Skeletal muscle satellite cell (primary cell): ENCODE results near the gene BBS12.

Experiments
- H3K27me3 ChIP-seq: 2 replicates; pipeline ENCODE4 v1.7.0; 2013; ENCODE audit warnings: low read length; ENCODE audit not compliant: control insufficient read depth, insufficient read depth
- H3K36me3 ChIP-seq: 2 replicates; pipeline ENCODE4 v1.7.0; 2013; ENCODE audit warnings: mild to moderate bottlenecking, control low read depth, low read length; ENCODE audit not compliant: insufficient read depth
- H3K4me1 ChIP-seq: 2 replicates; pipeline ENCODE4 v1.7.0; 2013; ENCODE audit warnings: low read length; ENCODE audit not compliant: control insufficient read depth, insufficient read depth
- H3K4me2 ChIP-seq: 2 replicates; pipeline ENCODE4 v1.7.0; 2013; ENCODE audit warnings: mild to moderate bottlenecking, low read length
- H3K4me3 ChIP-seq: 2 replicates; pipeline ENCODE4 v1.7.0; 2013; ENCODE audit warnings: low read length
- H3K9ac ChIP-seq: 2 replicates; pipeline ENCODE4 v1.7.0; 2013; ENCODE audit warnings: mild to moderate bottlenecking, low read depth, low read length, moderate library complexity
- H3K9me3 ChIP-seq: replicated peaks from 2 replicates; pipeline ENCODE4 v1.7.0; 2013; ENCODE audit warnings: mild to moderate bottlenecking, control low read depth, low read length

The BBS12 gene

GRCh38 chr4:122702939-122703338, 29.6 kb upstream of the BBS12 start:
- H3K4me2 ChIP-seq = no peak overlapping the region
- H3K9ac ChIP-seq = no peak overlapping the region
- H3K36me3 ChIP-seq = no peaks in the 10 kb centered on the region
- peaks cover 7% of the 10 kb centered on the region for H3K4me1 ChIP-seq
- no peaks in the 10 kb centered on the region for H3K27me3 ChIP-seq
- H3K9me3 ChIP-seq = no peaks in the 10 kb centered on the region
- no peak overlapping the region for H3K4me3 ChIP-seq

- Histone ChIP-seq H3K36me3 (no peaks in the 10 kb centered on the region), H3K4me1 (peaks cover 7% of the 10 kb centered on the region), H3K4me2 (no peak overlapping the region)
Observed at GRCh38 chr4:122703868-122704267, 28.6 kb upstream of the BBS12 start.

DNA sequence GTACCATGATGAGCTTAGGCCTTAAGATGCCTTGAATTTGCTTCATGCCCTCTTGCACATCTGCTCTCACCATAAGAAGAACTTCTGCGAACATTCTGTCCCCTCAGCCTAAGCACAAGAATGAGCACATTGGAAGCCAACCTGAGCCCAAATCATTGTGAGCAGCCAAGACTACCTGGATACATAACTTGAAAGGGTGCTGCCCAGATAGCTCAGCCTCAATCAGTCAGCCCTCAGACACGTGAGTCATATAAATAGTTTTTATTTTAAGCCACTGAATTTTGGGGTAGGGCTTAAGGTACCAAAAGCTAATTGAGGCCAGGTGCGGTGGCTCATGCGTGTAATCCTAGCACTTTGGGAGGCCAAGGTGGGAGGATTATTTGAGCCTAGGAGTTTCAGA, 27.5 kb upstream of the BBS12 start:
- no peaks in the 10 kb centered on the region for H3K27me3 ChIP-seq
- H3K4me1 ChIP-seq = peaks cover 7% of the 10 kb centered on the region
- H3K4me3 ChIP-seq = no peak overlapping the region
- H3K4me2 ChIP-seq = no peak overlapping the region
- H3K36me3 ChIP-seq = no peaks in the 10 kb centered on the region
- no peaks in the 10 kb centered on the region for H3K9me3 ChIP-seq
- no peak overlapping the region for H3K9ac ChIP-seq

More at GRCh38 chr4:122703868-122704267, 28.6 kb upstream of the BBS12 start:
- Histone ChIP-seq H3K9ac (no peak overlapping the region), H3K27me3 (no peaks in the 10 kb centered on the region), H3K9me3 (no peaks in the 10 kb centered on the region), H3K4me3 (no peak overlapping the region)

GRCh38 chr4:122705547-122706117, 26.9 kb upstream of the BBS12 start:
- H3K27me3 ChIP-seq = no peaks in the 10 kb centered on the region
- no peak overlapping the region for H3K4me2 ChIP-seq
- no peak overlapping the region for H3K9ac ChIP-seq
- H3K9me3 ChIP-seq = no peaks in the 10 kb centered on the region
- no peak overlapping the region for H3K4me3 ChIP-seq
- H3K36me3 ChIP-seq = no peaks in the 10 kb centered on the region
- H3K4me1 ChIP-seq = peaks cover 8% of the 10 kb centered on the region

DNA sequence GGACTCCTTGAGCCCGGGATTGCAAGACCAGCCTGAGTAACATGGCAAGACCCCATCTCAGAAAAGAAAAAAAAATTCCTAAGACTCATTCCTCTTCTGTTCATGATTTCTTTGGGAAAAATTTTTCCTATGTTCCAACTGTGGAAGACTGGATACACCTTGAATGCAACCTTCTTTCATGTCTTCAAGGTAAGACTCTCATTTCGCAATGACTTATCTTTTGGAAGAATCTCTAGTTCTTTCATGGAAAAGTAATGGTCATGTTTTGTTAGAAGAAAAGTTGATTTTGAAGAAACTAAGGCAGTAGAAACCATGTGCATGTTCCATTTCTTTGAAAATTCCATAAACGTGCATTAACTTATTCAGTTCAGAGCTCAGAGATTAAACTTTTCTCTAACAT, 26.0 kb upstream of the BBS12 start:
- no peak overlapping the region for H3K4me2 ChIP-seq
- H3K9ac ChIP-seq = no peak overlapping the region
- no peak overlapping the region for H3K4me3 ChIP-seq
- H3K9me3 ChIP-seq = no peaks in the 10 kb centered on the region
- no peaks in the 10 kb centered on the region for H3K36me3 ChIP-seq
- H3K27me3 ChIP-seq = no peaks in the 10 kb centered on the region
- peaks cover 12% of the 10 kb centered on the region for H3K4me1 ChIP-seq

- Histone ChIP-seq H3K4me2 (no peak overlapping the region), H3K27me3 (no peaks in the 10 kb centered on the region), H3K4me3 (no peak overlapping the region), H3K9me3 (no peaks in the 10 kb centered on the region), H3K4me1 (peaks cover 12% of the 10 kb centered on the region), H3K9ac (no peak overlapping the region), H3K36me3 (no peaks in the 10 kb centered on the region)
Observed at GRCh38 chr4:122707497-122707896, 25.0 kb upstream of the BBS12 start.

GRCh38 chr4:122709236-122709635, 23.3 kb upstream of the BBS12 start:
- no peak overlapping the region for H3K4me3 ChIP-seq

DNA sequence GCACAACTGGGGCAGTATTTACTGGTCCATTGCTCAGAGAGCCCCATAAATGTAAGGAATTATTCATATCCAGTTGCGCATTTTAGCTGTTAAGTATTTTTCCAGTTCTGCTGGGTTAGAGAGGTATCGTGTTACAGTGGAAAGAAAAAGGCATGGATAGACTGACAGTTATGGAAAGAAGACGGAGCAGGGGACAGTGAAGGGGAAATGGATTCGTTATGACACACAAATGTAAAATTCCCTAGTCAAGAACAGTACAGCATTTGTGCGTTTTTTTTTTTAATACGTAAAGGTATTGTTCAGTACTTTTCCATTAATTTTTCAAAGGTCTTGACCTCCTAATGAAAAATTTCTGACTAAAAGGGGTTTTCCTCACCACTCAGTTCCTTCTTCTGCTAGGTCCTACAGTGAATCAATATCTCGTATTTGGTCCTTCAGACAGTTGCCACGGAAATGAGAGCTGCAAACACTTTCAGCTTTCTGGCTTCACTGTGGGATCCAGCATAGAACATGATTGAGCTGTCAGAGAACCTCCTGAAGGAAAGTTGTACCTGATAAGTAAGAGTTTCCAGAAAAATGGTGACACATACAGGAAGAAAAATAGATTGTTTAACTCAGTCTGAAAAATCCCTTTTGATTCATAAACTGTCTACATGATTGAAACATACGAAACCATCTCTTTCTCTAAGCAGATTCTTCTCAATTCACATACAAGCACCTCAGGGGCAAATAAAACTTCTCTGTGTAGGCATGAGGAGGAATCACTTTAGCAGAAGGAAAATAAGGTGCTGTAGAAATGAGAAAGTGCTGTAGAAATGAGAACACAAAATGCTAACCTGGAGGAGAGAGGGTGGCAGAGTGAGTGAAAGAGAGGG, 21.8 kb upstream of the BBS12 start:
- Histone ChIP-seq H3K4me3 (peak overlapping the region; percentile 26), H3K27me3 (no peaks in the 10 kb centered on the region), H3K36me3 (no peaks in the 10 kb centered on the region), H3K9ac (peak overlapping the region; percentile 4), H3K4me1 (peaks cover 12% of the 10 kb centered on the region), H3K4me2 (peak overlapping the region; percentile 42), H3K9me3 (no peaks in the 10 kb centered on the region)

More at GRCh38 chr4:122709236-122709635, 23.3 kb upstream of the BBS12 start:
- no peaks in the 10 kb centered on the region for H3K36me3 ChIP-seq
- no peak overlapping the region for H3K4me2 ChIP-seq
- H3K27me3 ChIP-seq = no peaks in the 10 kb centered on the region
- no peaks in the 10 kb centered on the region for H3K9me3 ChIP-seq
- peaks cover 12% of the 10 kb centered on the region for H3K4me1 ChIP-seq
- H3K9ac ChIP-seq = no peak overlapping the region

GRCh38 chr4:122711919-122712318, 20.6 kb upstream of the BBS12 start:
- Histone ChIP-seq H3K4me3 (no peak overlapping the region), H3K36me3 (no peaks in the 10 kb centered on the region), H3K9me3 (no peaks in the 10 kb centered on the region), H3K4me1 (peaks cover 12% of the 10 kb centered on the region), H3K9ac (no peak overlapping the region), H3K4me2 (no peak overlapping the region), H3K27me3 (no peaks in the 10 kb centered on the region)

DNA sequence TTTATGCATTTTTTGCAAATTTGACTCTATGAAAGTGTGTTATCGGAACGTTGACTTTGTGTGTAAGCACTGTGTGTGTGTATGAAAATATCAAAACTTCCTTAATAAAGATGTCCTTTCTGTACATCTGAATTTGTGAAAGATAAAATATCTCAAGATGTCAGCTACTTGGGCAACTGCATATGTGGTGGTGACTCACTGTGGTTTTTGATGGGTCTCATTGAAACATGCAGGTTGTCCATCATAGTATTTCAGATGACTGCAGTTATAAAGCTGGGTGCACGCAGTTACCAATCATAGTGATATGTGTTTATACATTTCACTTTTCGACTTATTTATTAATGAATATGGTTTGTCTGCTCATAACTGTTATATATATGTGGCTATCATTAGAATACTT, 19.7 kb upstream of the BBS12 start:
- peaks cover 12% of the 10 kb centered on the region for H3K4me1 ChIP-seq
- no peak overlapping the region for H3K9ac ChIP-seq
- H3K27me3 ChIP-seq = no peaks in the 10 kb centered on the region
- no peak overlapping the region for H3K4me3 ChIP-seq
- no peaks in the 10 kb centered on the region for H3K9me3 ChIP-seq
- no peak overlapping the region for H3K4me2 ChIP-seq
- no peaks in the 10 kb centered on the region for H3K36me3 ChIP-seq

DNA sequence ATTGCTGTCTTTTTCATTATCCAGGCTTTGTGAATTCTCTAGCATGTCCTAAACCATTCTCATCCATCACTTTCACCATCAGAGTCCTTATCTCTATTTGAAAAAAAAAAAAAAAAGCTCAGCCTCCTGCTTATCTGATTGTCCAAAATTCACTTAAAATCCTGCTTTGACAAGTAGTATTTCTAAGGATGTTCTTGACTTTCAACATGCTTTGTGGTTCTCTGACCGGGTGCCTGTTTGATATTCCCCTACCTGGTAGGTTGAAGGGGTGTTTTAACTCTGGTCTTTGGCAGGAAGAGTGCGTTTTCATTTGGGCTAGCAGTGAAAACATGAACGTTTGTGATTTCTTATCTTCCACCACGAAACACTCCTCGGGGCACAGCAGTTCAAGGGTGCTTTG, 17.3 kb upstream of the BBS12 start:
- peaks cover 9% of the 10 kb centered on the region for H3K4me1 ChIP-seq
- H3K36me3 ChIP-seq = no peaks in the 10 kb centered on the region
- no peak overlapping the region for H3K4me3 ChIP-seq
- no peaks in the 10 kb centered on the region for H3K9me3 ChIP-seq
- no peak overlapping the region for H3K4me2 ChIP-seq
- no peak overlapping the region for H3K9ac ChIP-seq
- no peaks in the 10 kb centered on the region for H3K27me3 ChIP-seq
